Measurements from ENCODE around the gene ZDHHC6.
"Not testable (repeated sequence)": the region's sequence is repeated elsewhere in the genome, so short reads cannot be mapped to it uniquely, and the experiment has no call there.

The ZDHHC6 gene

DNA sequence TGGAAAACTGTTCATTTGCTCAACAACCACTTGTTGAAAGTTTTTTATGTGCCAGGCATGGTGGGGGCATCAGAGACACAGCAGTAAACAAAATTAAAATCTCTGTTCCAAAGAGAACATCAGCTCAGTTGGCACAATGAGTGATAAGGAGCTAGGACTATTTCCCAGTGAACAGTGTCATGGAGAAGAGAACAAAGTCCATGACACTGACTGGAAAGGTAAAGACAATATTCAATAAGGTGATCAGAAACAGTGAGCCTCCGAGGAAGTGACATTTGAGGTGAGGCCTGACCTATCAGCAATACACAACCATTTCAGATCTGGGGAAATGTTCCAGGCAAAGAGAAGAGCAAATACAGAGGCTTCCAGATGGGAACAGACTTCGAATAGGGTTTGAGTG is 58.2 kb downstream of the ZDHHC6 start:
- no peak for DNase-seq

DNA sequence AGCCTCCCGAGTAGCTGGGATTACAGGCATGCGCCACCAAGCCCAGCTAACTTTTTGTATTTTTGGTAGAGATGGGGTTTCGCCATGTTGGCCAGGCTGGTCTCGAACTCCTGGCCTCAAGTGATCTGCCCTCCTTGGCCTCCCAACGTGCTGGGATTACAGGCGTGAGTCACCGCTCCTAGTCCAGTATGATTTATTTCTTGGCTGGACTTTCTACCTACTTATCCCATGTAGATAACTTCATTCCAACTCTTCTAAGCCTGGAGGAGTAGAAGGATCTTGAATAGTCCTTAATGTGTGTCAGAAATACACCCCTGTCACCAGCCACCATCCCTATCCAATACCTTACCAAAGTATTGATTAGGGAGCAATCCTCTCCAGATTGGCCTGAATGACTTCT is 58.7 kb downstream of the ZDHHC6 start:
- not testable (repeated sequence) for DNase-seq

DNA sequence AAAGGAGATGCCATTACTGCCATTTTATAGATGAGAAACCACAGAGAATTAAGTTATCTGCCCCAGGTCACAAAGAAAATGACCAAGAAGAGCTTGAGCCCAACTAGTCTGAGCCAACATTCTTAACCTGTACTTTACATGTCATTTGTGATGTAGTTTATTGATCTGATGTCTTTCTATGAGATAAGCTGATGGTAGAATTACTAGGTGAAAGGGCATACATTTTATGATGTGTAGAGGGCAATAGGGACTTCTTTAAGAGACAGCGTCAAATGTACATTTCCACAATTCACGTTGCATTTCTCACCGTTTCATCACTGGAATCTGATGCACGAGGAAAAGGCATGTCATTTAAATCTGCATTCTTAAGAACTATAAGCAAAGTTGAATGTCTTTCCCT is 61.5 kb downstream of the ZDHHC6 start:
- no peak for DNase-seq

DNA sequence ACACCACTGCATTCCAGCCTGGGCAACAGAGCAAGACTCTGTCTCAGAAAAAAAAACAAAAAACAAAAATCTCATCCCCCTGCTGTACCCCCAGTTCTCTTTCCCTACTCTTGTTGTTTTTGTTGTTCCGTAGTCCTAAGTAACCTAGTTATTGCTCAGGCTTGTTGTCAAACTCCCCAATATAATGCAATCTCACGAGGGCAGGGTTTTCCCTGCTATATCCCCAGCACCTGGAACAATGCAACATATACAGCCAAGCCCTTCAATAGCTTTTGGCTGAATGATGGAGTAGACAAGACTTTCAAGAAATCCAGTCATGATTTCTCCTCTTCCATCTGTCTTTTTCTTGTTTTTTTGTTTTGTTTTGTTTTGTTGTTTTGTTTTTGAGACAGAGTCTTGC is 62.6 kb downstream of the ZDHHC6 start:
- DNase-seq = no peak

DNA sequence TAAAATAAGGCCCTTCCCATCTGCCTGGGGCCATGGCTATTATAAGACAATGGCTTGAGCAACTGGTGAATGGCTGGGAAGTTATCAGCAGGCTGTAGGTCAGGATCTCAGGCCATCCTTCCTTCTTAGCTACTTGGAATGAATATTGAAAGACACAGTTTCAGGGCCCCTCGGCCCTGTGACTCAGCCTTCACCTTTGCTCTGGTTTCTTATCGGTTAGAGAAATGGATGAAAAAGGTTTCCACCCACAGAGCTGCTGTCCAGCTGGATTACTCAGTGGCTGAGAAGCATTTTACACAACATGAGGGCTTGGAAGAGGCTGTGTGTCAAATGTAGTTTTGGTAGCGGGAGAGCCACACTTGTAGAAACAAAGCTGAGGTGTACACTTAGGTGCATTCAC is 63.4 kb downstream of the ZDHHC6 start:
- DNase-seq = no peak

DNA sequence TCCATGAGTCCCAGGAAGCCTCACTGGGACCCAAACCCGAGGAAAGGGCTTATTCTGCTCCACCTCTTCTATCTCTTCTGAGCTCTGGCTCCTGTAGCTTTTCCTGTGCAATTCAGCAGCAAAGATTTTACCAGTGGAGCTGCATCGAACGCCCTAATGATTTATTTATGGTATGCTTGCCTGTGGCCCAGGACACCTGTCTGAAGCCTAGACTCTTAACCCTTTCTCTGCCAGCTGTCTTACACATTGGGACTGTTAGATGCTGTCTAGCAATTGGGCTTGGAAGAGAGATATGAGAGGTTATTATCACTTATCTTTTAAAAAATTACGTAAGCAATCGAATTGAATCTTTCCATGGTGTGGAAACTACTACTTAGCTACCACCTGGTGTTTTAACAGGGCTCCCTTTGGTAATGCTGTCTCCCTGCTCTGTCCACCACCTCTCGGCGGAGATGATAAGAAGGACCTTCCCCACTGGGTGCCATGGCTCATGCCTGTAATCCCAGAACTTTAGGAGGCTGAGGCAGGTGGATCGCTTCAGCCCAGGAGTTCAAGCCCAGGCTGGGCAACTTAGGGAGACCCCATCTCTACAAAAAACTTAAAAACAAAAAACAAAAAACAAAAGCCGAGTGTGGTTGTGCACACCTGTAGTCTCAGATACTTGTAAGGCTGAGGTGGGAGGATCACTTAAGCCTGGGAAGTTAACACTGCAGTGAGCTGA is 64.0 kb downstream of the ZDHHC6 start:
- DNase-seq = no peak

Measured in GOT3 (cell line).